Activated CD4-positive, alpha-beta T cell treated with anti-CD3 and anti-CD28 coated beads for 24 hours (primary cell): ENCODE data around the gene MAGI1.
"Not testable (repeated sequence)": the region's sequence is repeated elsewhere in the genome, so short reads cannot be mapped to it uniquely, and the experiment has no call there.

Experiments used
- DNase-seq, 2 donors: peaks; one replicate each; pipeline ENCODE4 v3.0.0-alpha.2; 2020; ENCODE audit warnings: low read depth in 2 of 2

MAGI1 gene

GRCh38 chr3:66039590-66039887 lies 821 bp upstream of the MAGI1 start:
- DNase-seq, result no peak

- no peak for DNase-seq
Measured at GRCh38 chr3:66038384-66038725, 363 bp downstream of the MAGI1 start.

- no peak for DNase-seq
Measured at GRCh38 chr3:66037986-66038369, 740 bp downstream of the MAGI1 start.

GRCh38 chr3:66037330-66037985 lies 1.3 kb downstream of the MAGI1 start:
- no peak for DNase-seq

- no peak for DNase-seq
Measured at GRCh38 chr3:66036586-66037148, 2.1 kb downstream of the MAGI1 start.

GRCh38 chr3:66035763-66036477 lies 2.8 kb downstream of the MAGI1 start:
- DNase-seq, result no peak

- no peak for DNase-seq
Measured at GRCh38 chr3:66033241-66034138, 5.2 kb downstream of the MAGI1 start.

- DNase-seq, result no peak
Measured at GRCh38 chr3:66031102-66031698, 7.5 kb downstream of the MAGI1 start.

- DNase-seq, result no peak
Measured at GRCh38 chr3:66029443-66029842, 9.3 kb downstream of the MAGI1 start.

GRCh38 chr3:66029014-66029413 lies 9.7 kb downstream of the MAGI1 start:
- no peak for DNase-seq

GRCh38 chr3:66028457-66028856 lies 10.3 kb downstream of the MAGI1 start:
- DNase-seq, result no peak

GRCh38 chr3:66027099-66027498 lies 11.6 kb downstream of the MAGI1 start:
- not testable (repeated sequence) for DNase-seq

- no peak for DNase-seq
Measured at GRCh38 chr3:66023738-66024385, 14.9 kb downstream of the MAGI1 start.

GRCh38 chr3:66023229-66023628 lies 15.5 kb downstream of the MAGI1 start:
- DNase-seq, result no peak

GRCh38 chr3:66021731-66022131 lies 17.0 kb downstream of the MAGI1 start:
- DNase-seq, result no peak

- no peak for DNase-seq
Measured at GRCh38 chr3:66019896-66020295, 18.8 kb downstream of the MAGI1 start.

GRCh38 chr3:66018057-66019033 lies 20.4 kb downstream of the MAGI1 start:
- DNase-seq, result no peak

- no peak for DNase-seq
Measured at GRCh38 chr3:66017591-66017990, 21.1 kb downstream of the MAGI1 start.

- no peak for DNase-seq
Measured at GRCh38 chr3:66017084-66017483, 21.6 kb downstream of the MAGI1 start.

GRCh38 chr3:66015841-66016240 lies 22.9 kb downstream of the MAGI1 start:
- no peak for DNase-seq
